ENCODE data around the gene CCL8. TPM values are rescaled to one million over a fixed set of nuclear protein-coding genes. Genes with fewer than 3 reads are reported as not detected.
A peak's percentile ranks its signal among the peaks of the same experiment; 100 is the strongest.

The CCL8 gene
- total RNA-seq, 3 donors from 2014 or later = 0.66 to 2.6 (median 0.88) TPM

DNA sequence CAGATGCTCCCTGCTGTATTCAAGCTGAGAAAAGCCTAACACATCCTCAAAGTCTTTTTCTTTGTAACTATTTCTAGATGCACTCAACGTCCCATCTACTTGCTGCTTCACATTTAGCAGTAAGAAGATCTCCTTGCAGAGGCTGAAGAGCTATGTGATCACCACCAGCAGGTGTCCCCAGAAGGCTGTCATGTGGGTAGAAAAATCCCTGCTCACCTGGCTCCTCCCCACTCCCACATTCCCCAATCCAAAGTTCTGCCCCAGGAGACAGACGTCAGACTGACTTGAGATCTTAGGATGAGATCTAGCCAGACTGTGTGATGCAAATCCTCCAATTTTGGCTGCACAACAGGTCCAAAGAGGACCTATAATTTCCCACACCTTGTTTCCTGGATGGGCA lies 38.2 kb downstream of the CCL8 start:
- H3K4me1 ChIP-seq = no peaks in the 10 kb centered on the region
- DNase-seq (ENCODE audit: low spot score in 2 of 2) = no peak
- no peak overlapping the region for H3K4me3 ChIP-seq
- no peaks in the 10 kb centered on the region for H3K27me3 ChIP-seq
- peaks cover 0 to 4% of the 10 kb centered on the region in 2 donors for H3K9me3 ChIP-seq
- intact Hi-C loops (cut with DNase I; ENCODE audit: low total_unique reads) = no loop called here
- H3K27ac ChIP-seq = no peak overlapping the region
- H3K36me3 ChIP-seq = no peaks in the 10 kb centered on the region
- TF ChIP-seq CTCF (IDR thresholded peaks at IDR 0.05) = no peak
- TF ChIP-seq POLR2AphosphoS5 (IDR thresholded peaks at IDR 0.05) = no peak
- no peak for TF ChIP-seq POLR2A (IDR thresholded peaks at IDR 0.05)

- Histone ChIP-seq H3K36me3 (no peaks in the 10 kb centered on the region), H3K4me3 (no peak overlapping the region), H3K9me3 (peaks cover 0 to 4% of the 10 kb centered on the region in 2 donors), H3K4me1 (no peaks in the 10 kb centered on the region), H3K27me3 (no peaks in the 10 kb centered on the region), H3K27ac (no peak overlapping the region)
- intact Hi-C loops (cut with DNase I; ENCODE audit: low total_unique reads) = no loop called here
- no peak for TF ChIP-seq CTCF (IDR thresholded peaks at IDR 0.05)
- TF ChIP-seq POLR2AphosphoS5 (IDR thresholded peaks at IDR 0.05) = no peak
- TF ChIP-seq POLR2A (IDR thresholded peaks at IDR 0.05) = no peak
- DNase-seq (ENCODE audit: low spot score in 2 of 2) = no peak
Observed at GRCh38 chr17:34358631-34359030, 39.4 kb downstream of the CCL8 start.

DNA sequence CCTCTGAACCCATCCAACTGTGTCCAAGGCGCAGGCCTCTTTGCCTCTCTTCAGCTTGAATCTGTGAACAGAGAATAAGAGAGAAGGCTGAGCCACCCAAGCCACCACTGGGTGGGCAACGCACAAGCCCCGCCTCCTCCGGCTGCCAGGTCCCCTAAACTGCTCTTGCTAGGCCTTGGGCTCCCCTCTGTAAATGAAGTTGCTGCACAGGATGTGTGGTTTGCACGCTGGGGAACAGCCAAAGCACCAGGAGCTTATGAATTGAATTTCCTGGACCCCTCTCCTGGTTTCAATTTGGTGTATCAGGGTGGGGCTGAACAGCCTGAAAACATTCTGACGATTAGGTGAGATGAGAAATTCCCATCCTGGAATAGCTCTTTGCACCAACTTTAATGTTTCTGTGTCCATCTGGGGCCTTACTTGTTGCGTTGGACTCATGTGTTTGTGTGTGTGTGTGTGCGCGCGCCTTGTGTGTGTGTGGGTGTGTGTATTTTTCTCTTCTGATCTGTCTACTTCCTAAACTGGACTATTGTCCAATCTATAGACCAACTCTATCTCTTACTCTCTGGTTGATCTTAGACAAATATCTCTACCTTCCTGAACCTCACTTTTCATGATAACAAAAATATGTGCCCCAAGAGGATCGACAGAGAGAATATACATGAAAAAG lies 41.5 kb downstream of the CCL8 start:
- H3K4me3 ChIP-seq = no peak overlapping the region
- H3K9me3 ChIP-seq = no peaks in the 10 kb centered on the region
- H3K4me1 ChIP-seq = no peaks in the 10 kb centered on the region
- no peak for DNase-seq (ENCODE audit: low spot score in 2 of 2)
- no peaks in the 10 kb centered on the region for H3K36me3 ChIP-seq
- no peak overlapping the region for H3K27ac ChIP-seq
- TF ChIP-seq POLR2AphosphoS5 (IDR thresholded peaks at IDR 0.05) (no peak), CTCF (IDR thresholded peaks at IDR 0.05) (no peak), POLR2A (IDR thresholded peaks at IDR 0.05) (no peak)
- intact Hi-C loops (cut with DNase I; ENCODE audit: low total_unique reads) = loop anchor here (10.0 kb wide), 1 partner anchor 156 kb away; no protein-coding TSS in a partner anchor
- no peaks in the 10 kb centered on the region for H3K27me3 ChIP-seq

DNA sequence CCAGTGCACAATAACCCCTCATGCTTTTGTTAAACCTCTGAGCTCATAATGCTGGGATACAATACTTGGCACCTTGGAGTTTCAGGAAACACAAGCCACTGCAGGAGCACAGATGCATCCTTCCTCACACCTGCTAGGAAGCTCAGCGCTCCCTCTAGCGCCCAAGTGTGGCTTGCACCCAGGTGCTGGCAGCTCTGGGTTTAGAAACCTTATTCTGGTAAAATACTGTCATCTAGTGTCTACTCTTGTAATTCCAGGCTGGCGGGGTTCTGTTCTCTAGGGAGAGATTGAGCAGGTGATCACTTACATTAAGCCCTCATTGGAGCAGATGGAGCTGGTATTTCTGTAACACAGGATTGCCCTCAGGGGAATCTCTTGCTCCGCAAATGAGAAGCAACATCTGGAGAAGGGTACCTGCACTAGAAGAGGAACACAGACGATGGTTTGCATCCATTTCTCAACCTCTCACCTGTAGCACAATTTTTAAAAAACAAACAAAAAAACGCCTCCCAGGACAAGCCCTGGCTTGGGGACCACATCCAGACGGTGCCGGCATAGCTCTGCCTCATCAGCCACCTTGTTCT lies 42.3 kb downstream of the CCL8 start:
- Histone ChIP-seq H3K4me3 (no peak overlapping the region), H3K27me3 (no peaks in the 10 kb centered on the region), H3K27ac (no peak overlapping the region), H3K36me3 (no peaks in the 10 kb centered on the region), H3K4me1 (no peaks in the 10 kb centered on the region), H3K9me3 (no peaks in the 10 kb centered on the region)
- TF ChIP-seq POLR2A (IDR thresholded peaks at IDR 0.05) (no peak), CTCF (IDR thresholded peaks at IDR 0.05) (peak; percentile 86 to 100 (median 99)), POLR2AphosphoS5 (IDR thresholded peaks at IDR 0.05) (peak; percentile 58 to 73 (median 68))
- intact Hi-C loops (cut with DNase I; ENCODE audit: low total_unique reads) = loop anchor here (10.0 kb wide), 1 partner anchor 157 kb away; no protein-coding TSS in a partner anchor
- DNase-seq (ENCODE audit: low spot score in 2 of 2) = peak; percentile 85 to 90

DNA sequence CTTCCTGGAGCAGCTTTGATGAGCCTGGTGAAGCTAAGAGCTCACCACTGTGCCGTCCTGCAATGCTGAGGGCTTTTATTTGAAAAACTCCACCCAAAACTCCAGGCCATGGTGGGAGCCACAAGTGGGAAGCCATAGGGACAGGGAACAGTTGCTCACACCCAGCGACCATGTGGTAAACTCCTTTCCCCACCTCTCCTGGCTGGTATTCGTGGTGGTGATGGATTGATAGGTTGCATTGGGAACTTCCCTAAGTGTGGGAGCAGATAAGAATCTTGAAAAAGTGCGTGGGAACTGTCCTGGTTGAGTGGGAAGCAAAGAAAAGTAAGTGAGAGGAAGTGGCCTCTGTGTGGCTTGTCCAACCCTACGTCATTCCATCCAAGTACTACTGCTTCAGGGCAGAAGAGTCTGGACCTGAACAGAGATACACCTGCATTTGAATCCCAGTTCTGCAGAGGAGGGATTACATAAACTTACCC lies 44.0 kb downstream of the CCL8 start, which contains the start of gene CCL1:
Gene CCL1, minus strand, starts transcription at position 51 of the 479 bp plus-strand sequence. CDS start 72 bp downstream, outside the sequence.
- Histone ChIP-seq H3K4me1 (no peaks in the 10 kb centered on the region), H3K4me3 (no peak within 1 kb of the TSS), H3K36me3 (no peaks in the 10 kb centered on the region), H3K27me3 (no peaks in the 10 kb centered on the region), H3K27ac (no peak within 1 kb of the TSS), H3K9me3 (no peaks in the 10 kb centered on the region)
- TF ChIP-seq CTCF (IDR thresholded peaks at IDR 0.05) = no peak
- no peak for TF ChIP-seq POLR2A (IDR thresholded peaks at IDR 0.05)
- TF ChIP-seq POLR2AphosphoS5 (IDR thresholded peaks at IDR 0.05) = no peak
- intact Hi-C loops (cut with DNase I; ENCODE audit: low total_unique reads) = loop anchor here (10.0 kb wide), 1 partner anchor 158 kb away; no protein-coding TSS in a partner anchor
- DNase-seq (ENCODE audit: low spot score in 2 of 2) = no peak
